SK-N-SH (cell line): Measurements from ENCODE around the gene GSTA1. TPM values are rescaled to one million over a fixed set of nuclear protein-coding genes. Genes with fewer than 3 reads are reported as not detected.
"Not testable (repeated sequence)": the region's sequence is repeated elsewhere in the genome, so short reads cannot be mapped to it uniquely, and the experiment has no call there.

Experiments
- CTCF ChIA-PET: fragments of 300-600, 350-600 bp; formaldehyde crosslinking; extraction: SDS; loops from one replicate; lab custom pipeline; 2021; lab: Yijun Ruan, JAX
- POLR2A ChIA-PET: fragments of 350-600 bp; sonication (Branson Sonifier 250); formaldehyde crosslinking; extraction: SDS; loops from one replicate; lab custom pipeline; 2020; ENCODE audit warnings: antibody characterized with exemption, inconsistent platforms; lab: Yijun Ruan, JAX
- DNase-seq: peaks from one replicate; pipeline ENCODE4 v3.0.0; 2012
- H2AFZ ChIP-seq: fragments of 200-600 bp; sonication (generic); 2 replicates; pipeline ENCODE4 v1.8.1; 2016; ENCODE audit warnings: antibody characterized with exemption, mild to moderate bottlenecking, low read depth
- H3F3A ChIP-seq: fragments of 200-600 bp; sonication (generic); replicated peaks from 2 replicates; pipeline ENCODE3; 2016; ENCODE audit warnings: antibody characterized with exemption, mild to moderate bottlenecking; ENCODE audit not compliant: insufficient read depth
- H3K27ac ChIP-seq, 2 experiments: fragments of 200-500 bp in 1 of 2; fragments of 200-600 bp in 1 of 2; sonication (Bioruptor generic) in 1 of 2; sonication (generic), shearing (Covaris generic) in 1 of 2; 2 replicates each; pipeline versions ENCODE4 v1.5.1 to v1.6.1; 2014 to 2016; ENCODE audit warnings: low read depth in 2 of 2, inconsistent platforms in 1 of 2, low read length in 1 of 2, mild to moderate bottlenecking in 1 of 2, mixed read lengths in 1 of 2
- H3K27me3 ChIP-seq: fragments of 200-600 bp; sonication (generic), shearing (Covaris generic); 2 replicates; pipeline ENCODE4 v1.6.1; 2016; ENCODE audit warnings: mixed run types; ENCODE audit not compliant: insufficient read depth
- H3K36me3 ChIP-seq, 2 experiments: fragments of 200-500 bp in 1 of 2; fragments of 200-600 bp in 1 of 2; sonication (Bioruptor generic) in 1 of 2; sonication (generic) in 1 of 2; replicated peaks in 1 of 2; 2 replicates each; pipeline versions ENCODE3 to v1.5.1; 2014 to 2016; ENCODE audit warnings: low read length in 1 of 2, mild to moderate bottlenecking in 1 of 2; ENCODE audit not compliant: insufficient read depth in 2 of 2, control insufficient read depth in 1 of 2
- H3K4me1 ChIP-seq, 2 experiments: fragments of 200-500 bp in 1 of 2; fragments of 200-600 bp in 1 of 2; sonication (Bioruptor generic) in 1 of 2; sonication (generic), shearing (Covaris generic) in 1 of 2; 2 replicates each; pipeline versions ENCODE4 v1.5.1 to v1.6.1; 2014 to 2016; ENCODE audit warnings: low read depth in 1 of 2, low read length in 1 of 2, mixed run types in 1 of 2; ENCODE audit not compliant: insufficient read depth in 2 of 2, control insufficient read depth in 1 of 2
- H3K4me2 ChIP-seq: fragments of 200-600 bp; sonication (generic), shearing (Covaris generic); 2 replicates; pipeline ENCODE4 v1.6.1; 2017; ENCODE audit warnings: mixed run types
- H3K4me3 ChIP-seq, 2 experiments: fragments of 200-500 bp in 1 of 2; fragments of 200-600 bp in 1 of 2; sonication (Bioruptor generic) in 1 of 2; sonication (generic), shearing (Covaris generic) in 1 of 2; 2 replicates each; pipeline versions ENCODE4 v1.5.1 to v1.8.1; 2014 to 2016; ENCODE audit warnings: low read depth in 2 of 2, inconsistent platforms in 1 of 2, low read length in 1 of 2, mild to moderate bottlenecking in 1 of 2, mixed read lengths in 1 of 2, moderate library complexity in 1 of 2
- H3K79me2 ChIP-seq: fragments of 200-600 bp; sonication (generic); 2 replicates; pipeline ENCODE4 v1.8.1; 2017; ENCODE audit warnings: mild to moderate bottlenecking; ENCODE audit not compliant: insufficient read depth
- H3K9ac ChIP-seq: fragments of 200-600 bp; sonication (generic); 2 replicates; pipeline ENCODE4 v1.6.1; 2017; ENCODE audit warnings: mixed run types
- H3K9me2 ChIP-seq: fragments of 200-600 bp; sonication (generic); 2 replicates; pipeline ENCODE4 v1.6.1; 2017; ENCODE audit warnings: mixed run types
- H3K9me3 ChIP-seq: fragments of 200-600 bp; sonication (generic); 2 replicates; pipeline ENCODE4 v1.6.1; 2017; ENCODE audit warnings: mixed run types, mild to moderate bottlenecking, moderate library complexity
- H4K20me1 ChIP-seq: fragments of 200-600 bp; sonication (generic); 2 replicates; pipeline ENCODE4 v1.6.1; 2017; ENCODE audit warnings: mild to moderate bottlenecking, mixed run types; ENCODE audit not compliant: insufficient read depth
- CTCF ChIP-seq: fragments of 200-600 bp; sonication (generic); IDR thresholded peaks from 2 replicates; pipeline ENCODE4 v1.6.1; 2017; ENCODE audit warnings: antibody characterized with exemption, mild to moderate bottlenecking, moderate library complexity
- ELF1 ChIP-seq: IDR thresholded peaks from 2 replicates; pipeline ENCODE4 v1.4.0; 2012
- EP300 ChIP-seq, 2 experiments: IDR thresholded peaks; 2 replicates each; pipeline versions ENCODE4 v1.4.0 to v1.6.1; 2012; ENCODE audit warnings: borderline replicate concordance in 1 of 2, low read depth in 1 of 2, low read length in 1 of 2
- EZH2phosphoT487 ChIP-seq: fragments of 200-600 bp; sonication (generic); IDR thresholded peaks from 2 replicates; pipeline ENCODE4 v1.6.1; 2017; ENCODE audit warnings: low read depth, mixed run types, mild to moderate bottlenecking, antibody characterized with exemption, moderate library complexity, borderline replicate concordance
- IRF3 ChIP-seq: fragments of 150-350 bp; IDR thresholded peaks from 2 replicates; pipeline ENCODE4 v1.6.1; 2016; ENCODE audit warnings: mild to moderate bottlenecking, low read depth, low read length
- NFIC ChIP-seq: IDR thresholded peaks from 2 replicates; pipeline ENCODE4 v1.4.0; 2012; ENCODE audit warnings: borderline replicate concordance
- PBX3 ChIP-seq: IDR thresholded peaks from 2 replicates; pipeline ENCODE4; 2012
- TEAD4 ChIP-seq: IDR thresholded peaks from 2 replicates; pipeline ENCODE4 v1.4.0; 2012; ENCODE audit warnings: mild to moderate bottlenecking, borderline replicate concordance; ENCODE audit not compliant: insufficient read depth
- WGBS: methylation state at CpG from one replicate; pipeline ENCODE4 v1.1.6; 2017; ENCODE audit warnings: low lambda C conversion rate; 5-methylcytosine and 5-hydroxymethylcytosine counted together
- polyA plus RNA-seq, 3 experiments: library from polyadenylated mRNA; depleted of rRNA; stranded (reverse); fragments of >200 nt; gene quantifications; 2 replicates each; pipeline ENCODE4 v1.2.3, GENCODE V29; 2012

GSTA1 gene
- polyA plus RNA-seq, 1 of the 3 experiments (the other 2 are of a cell fraction): not detected

- H3K27me3 ChIP-seq: peaks cover 12% of the 10 kb centered on the region; the same call in 1 of the 2 replicates
- H4K20me1 ChIP-seq: no peaks in the 10 kb centered on the region
- H3K79me2 ChIP-seq: no peaks in the 10 kb centered on the region
- TF ChIP-seq EZH2phosphoT487: no peak
- TF ChIP-seq ELF1: no peak
- peak; percentile 11; the same call in 1 of the 2 replicates for TF ChIP-seq PBX3
- no peak for TF ChIP-seq IRF3
- TF ChIP-seq TEAD4: no peak
- TF ChIP-seq NFIC: peak; percentile 17; the same call in 1 of the 2 replicates
- no peak for TF ChIP-seq EP300 (IDR thresholded peaks at IDR 0.05; ENCODE audit: borderline replicate concordance in 1 of 2, low read depth in 1 of 2, low read length in 1 of 2)
- no peak for TF ChIP-seq CTCF
- H3K9me2 ChIP-seq: no peaks in the 10 kb centered on the region
- H3K9me3 ChIP-seq: no peaks in the 10 kb centered on the region
- H3K4me3 ChIP-seq: no peak overlapping the region
- CTCF ChIA-PET: no interaction called here
- H3K4me2 ChIP-seq: no peak overlapping the region
- H3K27ac ChIP-seq: no peak overlapping the region
- no peaks in the 10 kb centered on the region for H3F3A ChIP-seq
- WGBS: 8% methylated on average over 1 of the region's 1 CpG
- no peak for DNase-seq
- no peaks in the 10 kb centered on the region for H3K4me1 ChIP-seq
- H2AFZ ChIP-seq: no peak overlapping the region
- no peak overlapping the region for H3K9ac ChIP-seq
- H3K36me3 ChIP-seq: no peaks in the 10 kb centered on the region
- POLR2A ChIA-PET: no interaction called here
Measured at GRCh38 chr6:52834481-52834880, 30.9 kb upstream of the GSTA1 start.

- H3K4me2 ChIP-seq, CTCF ChIA-PET, H3K27ac ChIP-seq, H3K27me3 ChIP-seq, H4K20me1 ChIP-seq, H3K9ac ChIP-seq, H3K4me3 ChIP-seq, H3K9me3 ChIP-seq, H3K9me2 ChIP-seq, H3K79me2 ChIP-seq, H3F3A ChIP-seq, H3K36me3 ChIP-seq, H3K4me1 ChIP-seq, H2AFZ ChIP-seq, DNase-seq, POLR2A ChIA-PET: not testable (repeated sequence)
- WGBS: 28% methylated on average over 4 of the region's 4 CpGs
Measured at GRCh38 chr6:52830869-52831268, 27.3 kb upstream of the GSTA1 start.
